Dedifferentiated amniotic fluid mesenchymal stem cell (primary cell): Measurements from ENCODE around the gene ZNF407.

Source experiments
- DNase-seq: peaks from one replicate; pipeline ENCODE4 v3.0.0-alpha.2; 2016; ENCODE audit errors: extremely low spot score

ZNF407 gene

DNA sequence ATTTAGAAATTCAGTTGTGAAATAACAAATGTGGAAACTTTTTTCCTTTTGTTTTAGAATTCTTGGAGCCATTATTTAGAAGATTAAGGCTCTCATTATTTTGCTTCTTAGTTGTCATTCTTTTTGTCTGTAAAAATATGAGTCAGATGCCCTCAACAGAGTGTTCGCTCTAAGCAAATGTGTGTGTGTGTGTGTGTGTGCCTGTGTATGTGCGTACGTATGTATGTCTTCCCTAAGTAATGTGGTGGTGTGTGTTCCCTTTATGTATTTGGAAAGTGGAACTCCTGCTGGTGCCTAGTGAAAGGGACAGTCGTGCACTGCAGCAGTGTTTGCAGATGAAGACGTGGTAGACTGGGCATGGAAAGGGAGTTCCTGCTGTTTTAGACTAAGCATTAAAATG, 27.5 kb downstream of the ZNF407 start:
- no peak for DNase-seq

- no peak for DNase-seq
Observed at GRCh38 chr18:74626049-74626874, 28.6 kb downstream of the ZNF407 start.

GRCh38 chr18:74630804-74631203, 33.1 kb downstream of the ZNF407 start:
- DNase-seq: no peak

DNA sequence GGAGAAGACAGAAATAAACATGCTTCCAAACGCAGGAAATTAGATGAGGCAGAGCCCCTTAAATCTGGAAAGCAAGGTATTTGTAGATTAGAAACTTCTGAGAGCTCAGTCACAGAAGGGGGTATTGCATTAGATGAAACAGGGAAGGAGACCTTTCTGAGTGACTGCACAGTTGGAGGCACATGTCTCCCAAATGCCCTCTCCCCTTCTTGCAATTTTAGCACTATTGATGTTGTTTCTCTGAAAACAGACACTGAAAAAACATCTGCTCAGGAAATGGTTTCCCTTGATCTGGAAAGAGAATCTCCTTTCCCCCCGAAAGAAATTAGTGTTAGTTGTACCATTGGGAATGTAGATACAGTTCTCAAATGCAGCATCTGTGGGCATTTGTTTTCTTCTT, 33.5 kb downstream of the ZNF407 start:
- no peak for DNase-seq

GRCh38 chr18:74631623-74632350, 34.1 kb downstream of the ZNF407 start:
- no peak for DNase-seq

- DNase-seq: no peak
Observed at GRCh38 chr18:74632351-74632679, 34.6 kb downstream of the ZNF407 start.

DNA sequence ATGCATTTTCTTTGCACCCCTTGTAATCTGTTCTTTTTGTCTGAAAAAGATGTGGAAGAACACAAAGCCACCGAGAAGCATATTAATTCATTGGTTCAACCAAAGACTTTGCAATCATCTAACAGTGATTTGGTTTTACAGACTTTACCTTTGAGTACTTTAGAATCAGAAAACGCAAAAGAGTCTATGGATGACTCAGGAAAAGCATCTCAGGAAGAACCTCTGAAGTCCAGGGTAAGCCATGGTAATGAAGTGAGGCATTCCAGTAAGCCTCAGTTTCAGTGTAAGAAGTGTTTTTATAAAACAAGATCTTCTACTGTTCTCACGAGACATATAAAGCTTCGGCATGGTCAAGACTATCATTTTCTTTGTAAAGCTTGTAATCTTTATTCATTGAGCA, 35.2 kb downstream of the ZNF407 start:
- DNase-seq: no peak

GRCh38 chr18:74633652-74634352, 36.1 kb downstream of the ZNF407 start:
- DNase-seq: no peak

- DNase-seq: no peak
Observed at GRCh38 chr18:74635224-74635975, 37.7 kb downstream of the ZNF407 start.

DNA sequence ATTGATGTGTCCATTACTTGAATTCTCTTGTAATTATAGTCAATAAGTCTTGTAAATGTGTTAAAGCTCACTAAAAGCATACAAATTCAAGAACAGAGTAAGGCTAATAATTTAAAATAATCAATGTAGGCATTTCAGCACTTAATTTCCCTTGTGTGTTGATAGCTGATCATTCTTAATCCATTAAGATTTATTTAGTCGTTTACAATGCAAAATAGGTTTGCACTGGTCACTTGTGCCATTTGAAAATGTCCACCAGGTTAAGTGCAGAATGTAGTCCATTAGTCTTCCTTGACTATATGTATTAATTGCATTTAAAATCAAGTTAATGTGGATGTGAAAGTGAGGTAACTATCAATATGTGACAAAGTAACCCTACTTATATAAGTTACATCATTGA, 39.4 kb downstream of the ZNF407 start:
- no peak for DNase-seq

- no peak for DNase-seq
Observed at GRCh38 chr18:74638210-74638609, 40.5 kb downstream of the ZNF407 start.

GRCh38 chr18:74644713-74645112, 47.0 kb downstream of the ZNF407 start:
- no peak for DNase-seq

DNA sequence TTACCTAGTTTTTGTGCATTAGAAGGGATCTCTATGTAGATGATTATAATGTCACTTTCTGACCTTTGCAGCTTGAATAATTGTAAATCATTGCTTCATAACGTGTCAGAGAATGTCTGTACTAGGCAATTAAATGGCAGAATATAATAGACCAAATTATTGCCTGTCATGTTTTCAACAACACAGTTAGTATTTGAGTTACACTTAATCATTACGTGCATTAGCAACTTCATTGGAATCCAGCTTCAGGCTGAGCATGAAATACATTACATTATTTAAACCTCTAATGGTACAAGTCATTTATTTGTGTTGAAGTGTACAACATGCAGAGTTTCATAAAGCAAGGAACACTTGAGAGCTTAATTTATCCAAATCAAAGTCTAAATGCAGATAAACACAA, 48.0 kb downstream of the ZNF407 start:
- no peak for DNase-seq

- DNase-seq: no peak
Observed at GRCh38 chr18:74651327-74652128, 53.9 kb downstream of the ZNF407 start.

- DNase-seq: peak; percentile 52
Observed at GRCh38 chr18:74652392-74652988, 54.8 kb downstream of the ZNF407 start.

DNA sequence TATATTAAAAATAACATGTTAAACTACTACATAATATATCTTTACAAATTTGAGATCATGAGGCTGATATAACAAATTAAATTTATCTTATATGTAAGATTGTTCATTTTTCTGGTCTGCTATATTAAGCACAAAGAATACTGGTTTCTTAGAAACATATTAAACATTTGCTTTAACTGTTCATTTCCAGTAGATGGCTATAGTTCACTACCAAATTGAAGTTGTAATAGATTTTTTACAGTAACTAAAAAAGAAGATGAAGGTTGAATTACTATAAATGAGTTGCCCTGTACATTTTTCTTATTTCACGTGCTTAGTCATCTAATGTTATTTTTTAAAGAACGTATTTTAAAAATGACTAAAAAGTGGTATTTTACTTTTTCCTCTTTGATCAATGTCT, 57.0 kb downstream of the ZNF407 start:
- peak; percentile 63 for DNase-seq

GRCh38 chr18:74661008-74661407, 63.3 kb downstream of the ZNF407 start:
- no peak for DNase-seq

DNA sequence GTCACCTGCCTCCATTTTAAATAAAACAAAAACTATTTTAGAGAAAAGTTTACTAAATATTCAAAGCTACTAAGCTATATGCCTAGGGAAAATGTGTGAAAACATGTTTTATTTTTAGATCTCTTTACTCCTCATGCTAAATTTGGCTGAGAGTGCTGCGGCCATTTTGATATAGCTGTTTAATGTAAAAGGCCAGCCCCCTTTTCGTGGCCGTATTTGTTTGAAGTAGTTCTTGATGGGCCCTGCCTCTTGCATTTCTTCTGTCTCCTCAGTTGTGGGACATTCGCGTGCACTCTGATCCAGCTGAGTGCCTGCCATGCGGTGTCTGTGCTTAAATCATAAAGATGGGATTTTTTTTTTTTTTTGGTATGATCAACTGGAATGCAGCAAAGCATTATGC, 64.0 kb downstream of the ZNF407 start:
- DNase-seq: no peak

- no peak for DNase-seq
Observed at GRCh38 chr18:74662622-74663021, 65.0 kb downstream of the ZNF407 start.

- DNase-seq: no peak
Observed at GRCh38 chr18:74665346-74665745, 67.7 kb downstream of the ZNF407 start.

GRCh38 chr18:74665905-74666304, 68.2 kb downstream of the ZNF407 start:
- no peak for DNase-seq
